GM19467 (cell line): ENCODE results near the gene EXT2.

Experiments used
- ATAC-seq: cut with Tn5 transposase; IDR thresholded peaks from one replicate; pipeline ENCODE4 v1.9.1; 2021; ENCODE audit warnings: mild to moderate bottlenecking, moderate library complexity; ENCODE audit not compliant: unreplicated experiment

EXT2 gene

DNA sequence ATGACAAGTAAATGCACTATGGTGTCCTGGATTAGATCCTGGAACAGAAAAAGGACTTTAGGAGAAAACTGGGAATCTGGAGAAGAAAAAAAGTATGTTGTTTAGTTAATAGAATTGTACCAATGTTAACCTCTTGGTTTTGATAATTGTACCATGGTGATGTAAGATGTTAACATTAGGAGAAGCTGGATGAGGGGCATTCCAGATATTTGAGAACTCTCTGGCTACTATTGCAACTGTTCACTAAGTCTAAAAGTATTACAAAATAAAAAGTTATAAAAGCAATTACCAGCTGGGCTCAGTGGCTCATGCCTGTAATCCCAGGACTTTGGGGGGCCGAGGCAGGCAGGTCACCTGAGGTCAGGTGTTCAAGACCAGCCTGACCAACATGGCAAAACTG, 66.5 kb downstream of the EXT2 start:
- ATAC-seq: no peak

DNA sequence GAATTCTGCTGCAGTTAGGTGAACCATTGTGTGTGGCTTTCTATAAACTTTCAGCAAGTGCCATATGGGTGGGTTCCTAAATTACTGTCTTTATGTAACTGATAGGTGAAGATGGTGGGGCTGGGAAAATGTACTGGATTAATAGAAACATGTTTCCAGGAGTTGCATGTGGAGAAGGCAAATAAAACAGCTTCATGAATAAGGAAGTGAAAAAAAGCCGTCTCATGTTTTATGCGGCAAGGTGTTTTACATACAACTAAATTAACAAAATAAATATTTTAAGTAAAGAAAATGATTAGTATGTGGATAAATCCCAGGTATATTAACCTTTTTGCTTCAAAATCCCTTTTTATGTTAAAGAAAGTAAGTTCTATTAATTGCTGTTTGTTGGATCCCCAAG, 67.2 kb downstream of the EXT2 start:
- no peak for ATAC-seq

GRCh38 chr11:44165432-44165831, 70.0 kb downstream of the EXT2 start:
- ATAC-seq: no peak

- no peak for ATAC-seq
Observed at GRCh38 chr11:44167046-44167445, 71.6 kb downstream of the EXT2 start.

GRCh38 chr11:44171518-44171917, 76.0 kb downstream of the EXT2 start:
- no peak for ATAC-seq

DNA sequence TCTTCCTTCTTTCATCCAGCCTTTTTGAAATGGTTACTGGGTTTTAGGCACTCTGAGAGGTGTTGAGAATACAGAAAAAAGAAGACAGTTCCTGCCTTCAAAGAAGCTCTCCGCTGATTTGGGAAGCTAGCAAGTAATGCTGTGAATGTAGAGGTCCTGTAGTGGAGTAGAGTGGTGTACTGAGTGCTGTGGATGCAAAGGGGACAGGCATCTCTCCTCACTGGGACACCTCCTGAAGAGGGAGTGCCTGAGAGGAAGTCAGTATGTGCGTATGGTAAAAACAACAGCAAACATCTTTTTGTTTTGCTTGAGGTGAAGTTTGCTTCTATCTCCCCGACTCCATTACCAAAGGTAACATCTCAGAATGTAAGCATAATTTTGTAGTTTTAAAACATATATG, 77.5 kb downstream of the EXT2 start:
- ATAC-seq: no peak

- ATAC-seq: no peak
Observed at GRCh38 chr11:44174842-44175241, 79.4 kb downstream of the EXT2 start.

DNA sequence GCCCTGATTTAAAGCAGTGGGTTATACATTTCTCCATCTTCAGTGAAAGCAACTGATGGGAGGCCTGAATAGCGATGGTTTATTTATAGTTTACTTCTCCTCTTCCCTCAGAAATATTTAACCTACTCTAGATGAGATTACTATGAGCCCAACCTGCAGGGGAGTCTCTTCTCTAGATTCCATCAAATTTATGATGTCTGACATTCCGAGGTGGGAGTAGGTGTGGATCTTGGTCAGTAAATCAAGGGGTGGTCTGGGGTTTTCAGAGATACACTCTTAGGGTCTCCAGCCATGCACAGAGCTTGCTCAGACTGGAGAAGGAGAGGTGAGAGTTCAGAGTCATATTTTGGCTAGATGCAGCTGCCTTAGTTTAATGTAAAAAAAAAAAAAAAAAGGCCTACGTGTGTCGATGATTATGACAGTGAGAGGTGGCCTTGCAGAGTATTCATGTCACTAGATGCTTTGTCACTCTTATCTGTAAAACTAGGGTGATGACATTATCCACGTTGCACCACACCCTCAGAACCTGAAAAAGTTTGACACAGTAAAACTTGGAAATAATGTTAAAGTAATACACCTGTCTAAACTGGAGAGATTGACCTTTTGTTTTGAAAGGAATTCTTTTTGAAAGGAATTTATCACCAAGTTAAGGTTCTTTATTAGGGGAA, 81.2 kb downstream of the EXT2 start:
- no peak for ATAC-seq

DNA sequence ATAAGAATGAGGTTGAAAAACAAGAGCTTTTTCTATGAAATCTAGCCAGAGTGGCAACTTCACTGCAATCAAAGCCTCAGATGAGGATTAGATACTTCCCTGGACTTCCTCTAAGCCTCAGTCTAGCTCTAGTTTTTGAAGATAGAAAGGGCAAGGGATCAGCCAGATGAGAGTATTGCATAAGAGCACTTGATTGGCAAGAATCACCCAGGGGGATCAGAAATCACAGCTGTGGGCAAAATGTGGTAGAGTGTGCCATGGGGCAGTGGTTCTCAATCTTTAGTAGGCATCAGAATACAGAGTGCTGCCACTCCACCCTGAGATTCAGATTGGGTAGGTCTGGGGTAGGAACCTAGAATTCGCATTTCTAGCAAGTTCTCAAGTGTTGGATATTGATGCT, 82.4 kb downstream of the EXT2 start:
- ATAC-seq: no peak

DNA sequence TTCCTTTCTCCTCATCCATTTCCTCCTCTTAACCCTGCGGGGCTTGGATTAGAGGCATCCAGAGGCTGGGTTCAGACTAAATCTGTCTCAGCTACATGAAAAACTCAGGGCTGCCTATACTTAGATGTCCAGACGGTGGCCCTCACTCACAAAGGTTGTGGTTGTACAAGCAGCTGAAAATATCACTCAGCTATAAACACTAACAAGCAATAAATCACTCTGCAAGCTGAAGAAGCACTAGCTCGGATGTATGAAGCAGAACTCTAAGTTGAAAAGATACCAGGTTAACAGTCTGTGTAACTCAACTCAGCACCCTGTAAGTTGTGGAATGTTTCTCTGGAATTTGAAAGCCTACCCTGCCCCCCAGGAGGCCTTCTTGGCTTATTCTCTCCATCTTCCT, 82.9 kb downstream of the EXT2 start:
- ATAC-seq: no peak

DNA sequence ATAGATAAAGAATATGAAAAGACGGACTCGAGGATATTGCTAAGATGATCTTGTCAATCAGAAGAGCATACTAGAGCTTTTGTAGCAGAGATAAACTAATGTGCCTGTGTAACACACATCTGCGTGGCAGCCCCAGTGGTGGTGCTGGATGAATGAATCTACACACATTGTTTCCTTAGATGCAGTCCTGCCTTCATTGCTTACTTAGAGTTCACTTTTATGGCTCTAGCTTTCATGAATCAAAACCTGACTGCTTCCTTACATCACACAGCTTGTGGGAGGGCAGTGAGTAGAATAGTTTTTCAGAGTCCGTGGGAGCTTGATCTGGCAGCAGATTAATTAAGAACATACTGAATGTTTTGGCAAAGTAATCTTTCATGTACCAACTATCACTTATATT, 83.7 kb downstream of the EXT2 start:
- no peak for ATAC-seq

GRCh38 chr11:44180107-44180506, 84.6 kb downstream of the EXT2 start:
- ATAC-seq: no peak

- no peak for ATAC-seq
Observed at GRCh38 chr11:44185522-44185921, 90.0 kb downstream of the EXT2 start.

- no peak for ATAC-seq
Observed at GRCh38 chr11:44186321-44186930, 90.9 kb downstream of the EXT2 start.

DNA sequence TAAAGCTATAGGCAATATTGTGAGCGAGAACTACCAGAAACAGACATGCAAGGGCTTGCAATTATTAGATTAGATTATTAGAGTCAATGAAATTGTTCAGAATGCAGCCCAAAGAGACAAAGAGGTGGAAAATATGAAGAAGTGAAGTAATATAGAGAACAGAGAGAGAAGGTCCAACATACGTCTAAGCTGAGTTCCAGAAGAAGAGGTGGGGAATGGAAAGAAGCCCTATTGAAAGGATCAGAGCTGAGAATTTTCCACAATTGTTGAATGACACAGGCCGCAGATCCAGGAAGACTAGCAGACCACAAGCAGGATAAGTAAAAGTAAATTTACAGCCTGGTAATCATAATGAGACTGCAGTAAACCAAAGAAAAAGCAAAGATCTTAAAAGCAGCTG, 93.2 kb downstream of the EXT2 start:
- no peak for ATAC-seq

DNA sequence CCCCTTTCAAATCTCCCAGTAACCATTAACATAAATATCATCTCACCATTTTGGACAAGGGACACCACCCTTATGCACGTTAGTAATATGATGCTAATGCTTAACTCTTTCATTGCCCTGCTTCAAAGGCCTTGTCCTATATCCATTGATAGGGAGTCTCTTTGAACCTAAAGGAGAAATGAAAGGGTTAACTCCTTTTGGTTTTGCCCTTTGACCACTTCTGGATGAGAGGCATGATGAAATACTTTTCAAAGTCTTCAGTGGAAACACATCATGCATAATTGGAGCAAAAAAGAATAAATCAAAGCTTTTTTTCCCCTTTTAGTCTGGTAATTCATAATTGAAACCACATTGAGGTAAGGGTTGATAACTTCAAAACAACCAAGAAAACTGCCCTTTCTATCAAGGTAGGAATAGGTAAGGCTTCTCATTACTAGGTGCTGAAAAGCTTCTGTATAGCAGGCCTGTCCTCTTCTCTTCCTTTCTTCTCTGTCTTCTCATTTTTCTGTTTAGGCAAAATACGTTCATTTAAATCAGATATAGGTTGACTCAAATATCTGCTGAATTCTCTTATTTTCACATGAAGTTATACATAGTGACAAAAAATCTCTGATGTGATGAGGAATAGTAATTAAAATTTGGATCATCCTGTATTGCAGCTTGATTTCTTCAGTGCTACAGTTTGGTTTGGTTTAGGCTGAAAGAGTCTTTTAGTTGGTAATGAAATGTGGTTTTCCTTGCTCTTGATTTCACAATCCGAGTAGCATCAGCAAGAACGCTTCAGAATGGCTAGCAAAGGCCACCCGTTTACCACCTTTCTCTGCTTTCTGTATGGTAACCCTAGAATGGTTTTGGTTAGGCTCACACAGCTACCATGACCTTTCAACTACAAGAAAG, 94.8 kb downstream of the EXT2 start:
- no peak for ATAC-seq

DNA sequence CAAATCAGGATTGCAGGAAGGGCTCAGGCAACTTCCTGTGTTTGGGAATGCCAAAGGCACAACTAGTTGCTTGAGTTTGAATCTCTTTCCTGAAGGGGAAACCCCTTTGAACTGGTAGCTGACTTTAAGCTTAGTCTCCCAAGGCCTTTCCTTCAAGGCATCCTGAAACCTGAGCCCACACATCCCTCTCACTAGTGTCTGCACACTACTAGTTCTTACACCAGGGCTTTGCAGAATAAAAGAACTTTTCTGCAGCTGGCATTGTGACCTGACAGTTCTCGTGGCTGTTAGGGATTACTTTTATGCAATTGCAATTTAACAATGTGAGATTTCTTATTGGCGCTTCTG, 95.4 kb downstream of the EXT2 start:
- no peak for ATAC-seq

DNA sequence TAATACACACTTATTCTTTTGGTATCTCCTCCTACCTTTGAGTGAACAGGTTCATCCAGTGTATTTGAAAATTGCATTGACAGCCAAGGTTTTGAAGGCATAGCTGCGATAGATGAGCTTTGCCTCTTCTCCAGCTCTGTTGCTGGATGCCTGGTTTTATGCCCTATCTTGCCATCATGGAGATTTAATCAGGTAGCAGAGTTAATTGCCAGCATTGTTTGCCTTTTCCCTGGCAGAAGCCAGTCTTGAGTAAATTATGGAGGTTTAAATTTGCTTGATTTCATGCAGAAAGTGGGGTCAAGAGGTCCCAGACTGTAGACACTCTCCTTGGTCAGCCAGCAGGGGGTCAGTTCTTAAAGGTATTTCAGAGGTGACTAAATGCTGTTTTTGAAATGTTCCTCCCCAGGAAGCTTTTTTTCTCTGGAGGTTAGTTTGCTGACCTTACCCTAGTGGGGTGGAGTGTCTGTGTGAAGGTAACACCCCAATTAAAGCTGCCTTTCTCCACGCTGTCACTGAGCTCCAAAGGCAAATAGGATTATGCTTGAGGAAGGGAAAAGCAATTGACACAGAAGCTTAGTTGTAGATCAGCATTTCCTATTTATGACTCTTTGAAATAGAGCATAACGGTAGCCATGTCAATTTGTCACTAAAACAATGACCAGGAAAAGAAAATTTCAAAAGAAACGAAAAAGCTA, 96.0 kb downstream of the EXT2 start:
- no peak for ATAC-seq

DNA sequence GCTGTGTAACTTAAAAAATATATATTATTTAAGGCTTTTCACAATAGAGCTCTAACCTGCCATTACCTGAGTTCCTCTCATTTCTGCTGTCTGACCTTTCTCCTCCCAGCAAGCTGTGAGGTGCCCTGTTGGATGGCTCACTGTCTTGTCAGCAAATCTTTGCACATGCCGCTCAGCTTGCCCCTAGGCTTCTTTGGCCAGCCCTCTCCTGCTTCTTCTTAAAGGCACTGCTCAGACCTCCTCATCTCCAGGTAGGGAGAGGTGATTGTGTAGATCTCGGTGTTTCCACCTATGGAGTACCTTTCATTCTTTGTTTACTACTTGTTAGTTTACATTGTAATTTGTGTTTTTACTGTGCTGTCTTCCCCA, 96.5 kb downstream of the EXT2 start:
- ATAC-seq: no peak

GRCh38 chr11:44192462-44193100, 97.1 kb downstream of the EXT2 start:
- ATAC-seq: no peak

- ATAC-seq: no peak
Observed at GRCh38 chr11:44193856-44194255, 98.4 kb downstream of the EXT2 start.
